ENCODE data around the gene RAB41. TPM values are rescaled to one million over a fixed set of nuclear protein-coding genes. Genes with fewer than 3 reads are reported as not detected.

RAB41 gene
- total RNA-seq, 1 experiment from 2014 or later = not detected

GRCh38 chrX:70257423-70258288, 24.3 kb upstream of the RAB41 start:
- no peak overlapping the region for H3K27ac ChIP-seq (ENCODE audit: insufficient read length, low read depth, low read length)
- H3K23ac ChIP-seq (ENCODE audit: insufficient read length, low read depth, low read length) = no peak overlapping the region
- peaks cover 72 to 73% of the 10 kb centered on the region in 2 experiments for H3K9me3 Mint-ChIP-seq
- no peaks in the 10 kb centered on the region for H4K20me1 ChIP-seq (ENCODE audit: control insufficient read depth, insufficient read depth, insufficient read length)
- WGBS (ENCODE audit: extremely low coverage, insufficient read length, low lambda C conversion rate) = no CpG with 5 or more reads among the region's 5 CpGs
- H2BK5ac ChIP-seq (ENCODE audit: insufficient read length, low read length) = no peak overlapping the region
- no peaks in the 10 kb centered on the region for H3K4me1 ChIP-seq (ENCODE audit: insufficient read depth, low read length)
- no peak overlapping the region for H3K4me3 Mint-ChIP-seq
- H2AFZ ChIP-seq (ENCODE audit: low read length) = no peak overlapping the region
- no peak overlapping the region for H3K14ac ChIP-seq (ENCODE audit: insufficient read depth, low read length)
- H3K79me2 ChIP-seq (ENCODE audit: insufficient read depth, low read length) = no peaks in the 10 kb centered on the region
- no peaks in the 10 kb centered on the region for H3K27me3 ChIP-seq (ENCODE audit: insufficient read depth, low read length)
- H3K27ac Mint-ChIP-seq = no peak overlapping the region
- H3K9me3 ChIP-seq (ENCODE audit: control insufficient read depth, low read depth, low read length) = peaks cover 54% of the 10 kb centered on the region
- no peak overlapping the region for H2AK5ac ChIP-seq (ENCODE audit: insufficient read length, low read length)
- H4K91ac ChIP-seq (ENCODE audit: insufficient read length, low read depth, low read length) = no peak overlapping the region
- H2BK120ac ChIP-seq (ENCODE audit: low read depth, low read length, poor library complexity, severe bottlenecking) = no peak overlapping the region
- no peak overlapping the region for H3K4me2 ChIP-seq (ENCODE audit: insufficient read depth, insufficient read length, low read length)
- no peak overlapping the region for H2BK20ac ChIP-seq (ENCODE audit: low read depth, low read length, poor library complexity, severe bottlenecking)
- H3K23me2 ChIP-seq (ENCODE audit: insufficient read length, low read depth, low read length, poor library complexity, severe bottlenecking) = no peaks in the 10 kb centered on the region
- no peak overlapping the region for H2BK12ac ChIP-seq (ENCODE audit: insufficient read length, low read depth, low read length)
- H3K4ac ChIP-seq (ENCODE audit: low read depth, low read length) = no peak overlapping the region
- peaks cover 10 to 13% of the 10 kb centered on the region in 2 experiments for H3K4me1 Mint-ChIP-seq
- peaks cover 0 to 5% (median 4%) of the 10 kb centered on the region in 3 experiments; a peak in 3 of 7 replicates for H3K36me3 Mint-ChIP-seq (ENCODE audit: insufficient read depth in 1 of 3, low read depth in 3 of 3)
- H3K9ac ChIP-seq (ENCODE audit: extremely low read depth, insufficient read length, low read length) = no peak overlapping the region
- no peak for TF ChIP-seq CTCF (conservative IDR thresholded peaks at IDR 0.05)
- H3K56ac ChIP-seq (ENCODE audit: insufficient read length, low read depth, low read length) = no peak overlapping the region
- no peak overlapping the region for H2BK15ac ChIP-seq (ENCODE audit: low read depth, low read length)
- no peaks in the 10 kb centered on the region for H3K79me1 ChIP-seq (ENCODE audit: insufficient read depth, low read depth, low read length, poor library complexity, severe bottlenecking)
- no peak overlapping the region for H3K18ac ChIP-seq (ENCODE audit: insufficient read length, low read depth, low read length)
- H4K8ac ChIP-seq (replicated peaks; ENCODE audit: insufficient read length, low read depth, low read length) = no peak overlapping the region
- no peak for DNase-seq
- H3K27me3 Mint-ChIP-seq (ENCODE audit: low read depth) = no peaks in the 10 kb centered on the region
- no peak overlapping the region for H4K5ac ChIP-seq (ENCODE audit: insufficient read length, low read depth, low read length)
- H3T11ph ChIP-seq (ENCODE audit: low read length) = no peak overlapping the region
